Stimulated activated CD8-positive, alpha-beta memory T cell treated with anti-CD3 and anti-CD28 coated beads, Interleukin-7, amount 100 ng/mL, for 24 hours (primary cell): Measurements from ENCODE around the gene EFNA5.

ENCODE experiments used
- DNase-seq: peaks from one replicate; pipeline ENCODE4 v3.0.0-alpha.2; 2020; ENCODE audit warnings: low read depth

Gene EFNA5

DNA sequence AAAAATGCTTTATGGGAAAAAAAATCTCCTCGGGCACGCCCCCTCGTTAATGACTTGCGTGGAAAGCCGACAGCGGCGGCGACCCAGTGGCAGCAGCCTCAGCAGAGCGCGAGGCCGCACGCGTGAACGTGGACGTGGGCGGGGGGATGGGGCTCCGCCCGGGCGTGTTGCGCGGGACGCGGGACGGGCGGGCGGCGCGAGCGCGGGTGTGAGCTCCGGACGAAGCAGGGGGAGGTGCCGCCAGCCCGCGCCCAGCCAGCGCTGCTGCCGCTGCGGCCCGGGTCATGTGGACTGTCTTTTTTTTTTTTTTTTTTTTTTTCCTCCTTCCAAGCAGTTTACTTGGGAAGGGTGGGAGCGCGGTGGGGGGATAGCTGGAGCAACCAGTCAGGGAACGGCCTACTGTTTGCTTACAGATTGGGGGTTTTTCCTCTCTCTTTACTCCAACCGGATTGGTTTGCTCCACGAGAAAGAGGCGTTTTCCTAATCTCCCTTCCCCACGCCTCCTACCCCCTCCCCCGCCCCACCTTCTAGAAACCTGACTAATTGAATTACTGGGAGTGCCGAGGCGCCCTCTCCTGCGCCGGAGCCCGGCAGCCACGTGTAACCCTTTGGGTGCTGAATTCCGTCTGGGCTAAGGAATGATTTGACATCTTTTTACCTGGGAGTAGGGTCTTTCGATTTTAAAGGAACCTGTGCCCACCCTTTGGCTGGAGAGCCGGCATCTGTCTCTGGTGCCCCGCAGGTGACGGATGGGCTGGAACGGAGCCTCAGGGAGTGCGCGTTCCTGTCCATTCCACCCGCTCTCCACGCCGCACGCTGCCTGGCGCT lies 1.7 kb upstream of the EFNA5 start:
- no peak for DNase-seq

DNA sequence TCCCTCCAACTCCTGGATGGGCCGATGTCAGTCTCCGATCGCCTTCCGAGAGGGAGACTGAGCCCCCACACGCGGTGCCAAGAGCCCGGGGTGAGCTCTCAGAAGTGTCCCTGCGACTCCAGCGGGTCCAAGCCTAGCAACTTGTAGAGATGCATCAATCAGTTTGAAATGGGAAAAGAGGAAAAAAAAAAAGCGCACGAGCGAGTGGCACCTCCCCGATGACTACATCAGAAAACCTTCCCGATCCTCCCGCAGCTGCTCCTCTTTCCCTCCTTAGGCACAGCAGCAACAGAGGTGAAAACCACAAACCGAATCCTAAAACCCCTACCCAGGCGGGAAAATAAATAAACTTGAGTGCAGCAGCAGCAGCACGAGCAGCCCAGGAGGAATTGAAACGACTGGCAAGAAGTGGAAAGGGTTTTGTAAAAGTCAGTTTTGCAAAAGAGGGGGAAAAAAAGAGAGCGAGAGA lies 1.0 kb upstream of the EFNA5 start:
- no peak for DNase-seq

DNA sequence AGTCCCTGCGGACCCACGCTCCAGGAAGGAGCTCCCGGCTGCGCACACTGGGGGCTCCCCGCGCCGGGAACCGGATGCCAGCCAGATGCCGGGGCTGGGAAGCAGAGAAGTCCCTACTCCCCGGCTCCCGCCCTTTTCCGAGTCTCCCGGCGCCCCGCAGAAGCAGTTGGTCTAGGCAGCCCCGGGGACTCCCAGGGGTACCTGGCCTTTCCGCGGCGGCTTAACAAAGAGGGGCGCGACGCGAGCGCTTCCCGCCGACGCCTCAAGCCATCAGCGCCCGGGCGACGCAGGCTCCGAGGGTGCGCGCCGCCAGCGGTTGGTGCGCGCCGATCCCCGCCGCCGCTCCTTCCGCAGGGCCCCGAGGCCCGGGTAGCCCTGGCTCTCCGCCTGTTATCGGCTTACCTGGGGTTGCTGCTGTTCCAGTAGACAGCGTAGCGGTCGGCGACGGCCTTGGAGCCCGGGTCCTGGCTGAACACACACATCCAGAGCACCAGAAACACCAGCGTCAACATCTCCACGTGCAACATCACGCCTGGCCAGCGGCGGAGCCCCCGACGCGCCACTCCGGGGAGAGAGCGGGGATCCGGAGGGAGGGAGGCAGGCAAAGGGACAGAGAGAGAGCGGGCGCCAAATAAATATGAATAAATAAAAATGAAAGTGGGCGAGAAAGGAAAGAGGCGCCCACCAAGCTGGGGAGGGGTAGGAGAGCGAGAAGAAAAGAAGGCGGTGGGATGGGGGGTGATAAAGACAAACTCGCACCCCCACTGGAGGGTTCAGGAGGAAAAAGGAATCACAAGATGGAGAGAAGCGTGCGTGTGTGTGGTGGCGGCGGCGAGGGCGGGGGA lies 428 bp downstream of the EFNA5 start:
- DNase-seq = no peak

DNA sequence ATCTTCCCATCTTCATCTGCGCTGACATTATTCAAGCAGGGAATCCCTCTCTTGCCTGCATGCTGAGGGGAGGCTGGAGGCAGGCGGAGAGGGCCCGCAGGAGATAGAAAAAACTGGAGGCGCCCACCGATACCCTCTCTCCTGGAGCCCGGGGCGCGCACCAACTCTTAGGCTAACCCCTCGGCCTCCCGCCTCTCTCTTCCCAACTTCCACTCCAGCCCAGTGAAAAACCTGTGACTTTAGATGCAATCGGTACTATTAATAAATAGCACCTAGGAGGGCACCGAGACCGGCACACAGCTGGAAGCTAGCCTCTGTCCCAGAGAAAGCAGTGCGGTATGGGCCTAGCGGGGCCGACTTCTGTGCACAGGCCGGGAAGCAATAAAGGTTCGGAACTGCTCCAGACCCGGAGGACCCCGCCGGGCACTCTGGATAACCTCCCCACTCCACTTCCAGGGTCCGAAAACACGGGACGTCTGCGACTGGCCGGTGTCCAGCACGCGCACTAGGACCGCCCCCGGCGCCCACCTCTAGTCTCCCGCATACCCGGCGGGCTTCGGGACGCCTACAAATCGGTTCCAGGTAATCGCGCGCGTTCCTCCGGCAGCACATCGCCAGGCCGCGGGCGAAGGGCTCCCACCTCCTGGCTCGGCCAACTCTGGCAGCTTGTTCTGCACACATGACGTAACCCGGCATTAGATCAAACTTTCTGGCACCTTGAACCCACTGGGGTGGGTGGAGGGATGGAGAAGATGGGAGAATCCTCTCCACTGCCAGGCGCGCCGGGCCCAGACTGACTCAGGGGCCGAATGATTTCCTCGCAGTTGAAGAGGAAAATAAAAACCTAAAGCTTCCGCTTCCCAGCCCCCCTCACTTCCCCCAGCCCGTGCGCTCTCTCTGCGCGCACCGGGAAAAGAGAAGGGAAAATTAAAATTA lies 1.4 kb downstream of the EFNA5 start:
- DNase-seq = no peak

DNA sequence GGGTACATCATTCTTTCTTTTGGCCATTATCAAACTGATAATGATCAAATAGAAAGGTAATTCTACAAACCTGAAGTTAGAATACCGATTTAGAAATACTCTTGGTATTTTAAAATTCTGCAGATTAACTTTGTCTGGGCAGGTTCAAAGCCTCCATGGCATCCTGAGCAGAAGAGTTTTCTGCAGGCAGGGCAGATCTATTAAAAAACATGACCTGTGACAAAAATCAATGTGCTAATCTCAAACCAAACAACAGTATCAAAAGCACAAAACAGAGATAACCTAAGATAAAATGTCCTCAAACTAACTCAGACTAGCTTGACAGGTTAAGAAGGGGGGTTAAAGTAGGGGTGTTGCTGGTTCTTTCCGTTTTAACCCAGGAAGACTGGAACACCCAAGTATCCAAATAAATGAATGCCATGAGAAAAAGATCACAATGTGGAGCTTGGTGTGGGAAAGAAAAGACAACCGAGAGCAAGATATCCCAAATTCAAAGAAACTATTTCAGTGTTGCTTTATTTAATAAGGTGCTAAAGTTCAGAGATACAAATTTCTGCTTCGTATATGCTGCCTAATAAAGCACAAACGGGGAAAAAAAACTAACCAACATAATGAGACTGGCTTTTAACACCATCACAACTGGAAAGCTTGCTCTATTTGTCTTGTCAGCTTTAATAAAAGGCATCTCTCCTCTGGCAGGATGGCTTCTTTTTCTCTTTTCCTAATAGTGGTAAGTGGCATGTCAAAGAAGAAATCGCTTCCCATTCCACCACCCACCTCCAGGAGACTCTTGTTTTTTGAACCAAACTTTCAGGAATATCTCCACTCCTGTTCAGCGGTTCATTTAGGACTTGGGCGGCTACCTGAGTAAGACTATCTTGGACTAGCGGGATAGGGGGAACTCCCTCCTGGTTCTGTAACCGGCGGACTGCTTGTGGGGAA lies 2.3 kb downstream of the EFNA5 start:
- no peak for DNase-seq

DNA sequence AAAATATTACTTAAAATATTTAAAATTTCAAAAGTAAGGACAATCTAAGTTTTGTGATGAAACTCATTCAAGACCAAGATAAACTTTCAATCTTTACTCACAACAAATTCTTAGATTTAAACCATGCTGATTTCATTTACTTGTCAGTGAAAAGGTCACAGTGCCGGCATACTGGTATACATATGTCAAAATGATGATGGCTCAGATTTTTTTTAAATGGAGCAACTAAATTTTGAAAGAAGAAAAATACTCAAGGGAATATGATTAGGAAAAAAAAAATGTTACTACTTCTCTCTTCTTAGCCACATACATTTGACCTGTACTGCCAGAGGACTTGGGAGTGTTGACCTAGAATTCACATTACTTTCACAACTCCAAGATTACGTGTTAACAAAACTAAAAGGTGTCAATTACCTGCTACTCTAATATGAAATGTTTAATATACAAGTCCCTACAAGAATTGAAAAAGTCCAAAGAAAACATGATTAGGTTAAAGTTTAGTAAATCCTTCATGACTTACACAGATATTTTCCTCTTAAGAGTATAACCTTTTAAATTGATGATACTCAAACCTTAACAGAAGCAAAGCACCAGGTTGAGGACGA lies 4.6 kb downstream of the EFNA5 start:
- DNase-seq = no peak

DNA sequence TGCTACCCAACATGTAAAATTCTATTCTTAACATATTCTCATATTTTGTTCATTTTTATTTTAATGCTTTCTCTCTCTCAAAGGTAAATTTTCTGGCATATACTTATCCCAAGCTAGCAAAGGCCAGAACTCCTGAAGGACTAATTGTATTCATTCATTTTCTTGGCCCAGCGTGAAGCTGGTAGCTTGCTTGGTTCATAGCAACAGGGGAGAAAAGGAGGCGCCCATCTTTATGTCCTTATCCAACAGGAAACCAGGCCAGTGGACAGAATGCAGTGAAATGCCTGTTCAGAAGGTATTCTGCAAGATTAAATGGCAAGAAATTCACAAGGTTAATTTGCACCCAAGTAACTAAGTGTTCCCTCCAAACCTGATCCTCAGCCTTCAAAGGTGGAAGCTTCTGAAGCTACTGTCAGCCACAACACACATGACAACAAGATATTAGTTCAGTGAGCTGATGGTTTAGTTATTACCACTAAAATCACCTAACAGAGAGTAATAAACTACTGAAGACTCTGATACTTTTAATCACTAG lies 5.6 kb downstream of the EFNA5 start:
- no peak for DNase-seq

DNA sequence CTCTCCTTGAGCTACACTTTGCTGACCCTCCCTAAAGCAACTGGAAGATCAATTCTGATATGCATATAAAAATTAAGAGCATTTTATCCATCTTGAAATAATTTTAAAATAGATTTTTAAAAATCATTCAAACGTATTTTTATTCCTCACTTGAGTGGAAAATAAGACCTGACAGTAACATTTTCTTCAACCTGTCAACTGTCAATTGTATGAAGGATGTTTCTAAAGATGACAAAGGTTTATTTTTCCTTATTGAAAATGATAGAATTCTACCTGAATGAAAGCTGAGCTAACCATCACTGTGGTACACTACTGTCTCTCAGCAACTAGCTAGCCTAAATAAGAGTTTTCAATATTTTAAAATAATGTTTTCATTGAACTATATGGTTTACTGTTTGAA lies 7.0 kb downstream of the EFNA5 start:
- no peak for DNase-seq

DNA sequence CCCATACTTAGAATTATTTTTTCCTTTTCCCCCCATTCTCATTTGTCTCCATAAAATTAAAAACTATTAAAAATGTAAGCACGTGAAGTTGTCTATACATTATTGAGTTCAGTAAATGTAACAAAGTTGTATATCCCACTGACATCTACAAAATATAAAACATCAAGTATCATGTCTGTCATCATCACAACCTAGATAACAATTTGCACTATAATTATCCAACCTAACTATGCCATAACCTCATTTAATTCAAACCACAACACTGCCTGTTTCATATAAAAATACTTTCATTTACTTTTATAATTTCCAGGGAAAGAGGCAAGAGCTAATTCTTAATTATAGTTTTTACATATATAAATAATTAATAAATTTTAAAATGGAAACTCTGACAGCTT lies 9.1 kb downstream of the EFNA5 start:
- DNase-seq = no peak

DNA sequence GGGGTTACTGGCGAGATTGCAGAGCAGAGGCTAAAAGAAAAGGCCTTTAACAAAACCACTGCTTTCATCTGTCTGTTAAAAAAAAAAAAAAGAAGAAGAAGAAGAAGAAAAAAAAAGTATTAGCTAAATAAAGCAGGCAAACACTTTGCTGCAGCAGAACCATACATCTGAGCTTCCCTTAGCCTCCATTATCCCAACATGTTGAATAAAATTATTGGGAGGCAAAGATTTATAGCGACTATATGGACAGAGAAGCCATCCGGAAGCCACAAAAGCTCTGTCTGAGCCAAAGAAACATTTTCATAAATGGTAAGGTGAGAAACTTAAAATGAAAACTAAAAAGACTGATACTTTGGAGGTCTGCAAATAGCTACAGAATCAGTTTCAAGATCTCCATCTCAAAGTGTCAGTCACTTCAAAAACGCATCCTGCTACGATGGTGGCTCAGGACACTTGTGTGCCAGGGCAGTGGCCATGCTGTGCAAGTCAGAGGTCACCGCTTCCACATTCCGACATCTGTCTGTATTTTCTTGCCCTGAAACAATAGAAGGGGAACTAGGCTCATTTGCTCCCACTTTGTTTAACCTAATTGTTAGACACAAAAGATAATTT lies 9.6 kb downstream of the EFNA5 start:
- no peak for DNase-seq

DNA sequence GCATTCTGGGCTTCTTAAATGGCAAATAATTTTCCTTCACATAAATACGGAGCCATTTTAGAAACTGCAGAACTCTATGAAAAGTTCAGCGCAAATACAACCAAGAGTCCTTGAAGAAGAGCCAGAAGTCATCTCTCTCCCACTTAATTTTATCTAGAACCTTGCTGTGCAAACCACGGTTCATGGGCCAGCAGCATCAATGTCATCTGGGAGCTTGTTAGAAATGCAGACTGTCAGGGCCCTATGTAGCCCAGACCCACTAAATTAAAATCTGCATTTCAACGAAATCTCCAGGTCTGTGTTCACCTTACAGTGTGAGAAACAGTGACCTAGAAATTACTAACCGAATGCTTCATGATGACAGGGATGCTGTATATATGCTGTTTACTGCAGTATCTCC lies 12.2 kb downstream of the EFNA5 start:
- DNase-seq = no peak

DNA sequence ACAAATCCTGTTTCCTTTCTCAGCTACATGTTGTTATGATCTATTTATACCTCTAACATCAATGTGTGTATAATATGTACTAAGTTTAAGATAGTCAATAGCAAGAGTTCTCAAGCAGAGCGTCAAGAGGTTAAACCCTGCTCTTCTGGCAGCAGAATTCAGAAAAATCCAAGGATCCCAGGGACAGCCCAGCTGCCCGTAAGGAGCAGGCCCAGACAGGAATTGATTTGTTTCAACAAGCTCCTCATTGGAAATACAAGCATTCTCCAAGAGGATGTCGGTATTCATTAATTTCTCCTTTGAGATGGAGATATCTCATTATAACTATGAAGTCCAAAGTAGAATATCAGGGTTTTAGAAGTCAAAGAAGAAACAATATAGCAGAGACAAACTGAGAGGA lies 14.9 kb downstream of the EFNA5 start:
- no peak for DNase-seq

DNA sequence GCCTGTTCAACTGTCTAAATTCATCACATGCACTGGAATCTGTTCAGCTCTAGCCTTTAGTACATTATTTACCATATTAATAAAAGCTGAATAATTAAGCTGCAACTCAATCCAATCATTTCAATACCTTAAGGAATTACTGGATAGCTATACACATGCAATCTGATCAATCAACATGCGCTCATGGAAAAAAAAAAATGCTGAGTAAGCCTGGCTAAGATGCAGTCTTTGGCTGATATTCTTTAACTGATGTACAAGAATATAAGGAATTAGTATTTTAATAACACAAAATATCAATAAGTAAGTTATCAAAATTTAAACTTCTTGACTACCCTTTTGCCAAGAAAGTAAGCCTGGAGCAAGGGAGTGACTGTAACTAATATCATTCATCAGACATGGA lies 15.9 kb downstream of the EFNA5 start:
- no peak for DNase-seq

DNA sequence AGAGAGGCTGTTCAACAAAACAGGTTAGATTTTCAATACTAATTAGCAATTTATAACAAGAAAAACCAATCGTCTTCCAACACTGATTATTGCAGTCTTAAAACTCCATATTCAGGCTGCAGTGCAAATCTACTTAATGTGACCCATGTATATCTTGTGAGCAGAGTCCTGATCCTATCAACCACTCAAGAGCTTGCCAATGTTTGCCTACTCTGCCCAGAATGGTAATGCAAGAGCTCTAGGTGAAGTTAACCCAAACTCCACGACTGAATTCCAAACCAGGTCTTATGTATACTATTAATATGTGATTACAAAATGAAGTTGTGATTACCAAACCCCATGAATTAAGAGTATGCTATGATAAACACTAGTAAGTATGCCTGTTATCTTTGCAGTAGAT lies 17.1 kb downstream of the EFNA5 start:
- no peak for DNase-seq

DNA sequence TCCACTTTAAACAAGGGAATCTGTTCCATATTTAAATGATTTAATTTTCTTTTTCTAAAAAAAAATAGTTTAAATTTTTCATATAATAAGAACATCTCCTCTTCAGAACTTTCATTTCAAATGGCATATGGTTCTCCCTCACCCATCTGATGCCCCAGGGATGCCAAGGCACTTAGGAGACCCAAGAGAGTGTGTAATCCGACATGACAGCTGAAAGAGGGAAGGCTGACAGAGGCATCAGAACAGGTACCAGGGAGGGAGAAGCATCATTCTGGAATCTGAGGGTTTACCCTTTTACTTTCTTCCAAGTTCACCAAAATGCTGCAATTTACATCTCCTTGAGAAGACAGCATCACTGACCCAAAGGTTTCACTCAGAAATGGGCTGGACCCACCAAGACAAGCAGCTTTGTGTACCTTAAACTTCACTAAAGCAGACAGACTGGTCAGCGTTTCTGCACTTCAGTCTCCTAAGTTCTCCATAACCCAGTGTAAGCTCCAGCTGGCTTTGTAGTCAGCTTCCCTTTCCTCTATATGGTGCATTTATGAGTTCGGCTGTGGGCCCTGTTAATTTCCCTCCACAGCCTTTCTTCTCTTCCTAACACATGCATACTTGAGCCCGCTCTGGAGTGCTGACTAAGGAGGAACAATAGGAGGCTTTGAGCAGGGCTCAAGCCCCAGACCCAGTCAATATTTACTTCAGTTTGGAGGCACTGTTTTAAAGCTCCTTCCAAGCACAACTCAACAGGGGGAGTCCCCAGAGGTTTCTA lies 17.7 kb downstream of the EFNA5 start:
- DNase-seq = no peak

DNA sequence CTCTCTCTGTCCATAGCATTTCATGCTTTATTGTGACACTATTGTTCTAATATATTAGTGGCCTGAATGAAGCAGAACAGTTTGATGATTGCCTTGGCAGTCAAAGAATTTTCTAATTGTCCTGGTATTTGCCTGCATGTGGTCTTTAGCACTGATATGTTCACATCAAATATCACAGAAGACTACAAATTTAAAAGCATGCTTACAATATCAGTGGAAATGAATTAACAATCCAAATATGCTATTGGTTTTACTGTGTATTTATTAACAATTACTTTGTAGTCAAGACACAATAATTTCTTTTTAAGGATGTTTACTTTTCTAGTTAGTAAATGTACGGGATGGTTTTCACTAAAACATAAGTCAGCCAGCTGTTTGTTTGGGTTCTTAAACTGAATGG lies 18.3 kb downstream of the EFNA5 start:
- DNase-seq = no peak

DNA sequence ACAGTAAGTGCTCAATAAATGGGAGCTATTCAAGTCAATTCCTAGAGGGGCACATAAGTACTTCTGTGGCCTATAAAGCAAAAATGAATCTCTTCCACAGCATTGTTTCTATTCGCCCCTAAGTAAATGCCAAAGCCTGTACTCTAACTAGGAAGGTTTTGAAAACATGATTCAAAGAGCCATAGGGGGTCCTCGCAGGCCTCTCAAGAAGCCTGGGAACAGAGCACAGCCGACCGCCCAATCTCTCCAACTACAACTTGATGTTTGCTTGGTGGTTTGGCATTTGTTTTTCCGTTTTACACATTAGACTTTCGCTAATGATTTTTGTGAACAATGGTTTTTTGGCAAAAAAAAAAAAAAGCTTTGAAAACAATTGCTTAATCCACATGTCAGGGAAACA lies 19.4 kb downstream of the EFNA5 start:
- DNase-seq = no peak

DNA sequence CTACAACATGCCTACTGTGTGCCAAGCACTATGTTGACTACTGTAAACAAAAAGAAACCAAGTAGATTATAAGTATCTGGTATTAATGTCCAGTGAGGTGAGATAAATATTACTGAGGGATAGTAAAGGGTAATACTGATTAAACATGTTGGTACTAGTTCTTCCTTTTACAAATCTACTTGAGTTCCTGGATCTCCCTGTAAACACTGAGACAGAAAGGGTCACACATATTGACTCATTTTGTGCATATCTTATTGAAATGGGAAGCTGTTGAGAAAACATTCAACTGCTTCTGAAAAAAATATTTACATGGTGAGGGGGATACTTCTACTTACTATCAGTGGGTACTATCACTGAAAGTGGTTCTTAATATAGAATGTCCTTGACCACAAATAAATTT lies 24.3 kb downstream of the EFNA5 start:
- DNase-seq = no peak

DNA sequence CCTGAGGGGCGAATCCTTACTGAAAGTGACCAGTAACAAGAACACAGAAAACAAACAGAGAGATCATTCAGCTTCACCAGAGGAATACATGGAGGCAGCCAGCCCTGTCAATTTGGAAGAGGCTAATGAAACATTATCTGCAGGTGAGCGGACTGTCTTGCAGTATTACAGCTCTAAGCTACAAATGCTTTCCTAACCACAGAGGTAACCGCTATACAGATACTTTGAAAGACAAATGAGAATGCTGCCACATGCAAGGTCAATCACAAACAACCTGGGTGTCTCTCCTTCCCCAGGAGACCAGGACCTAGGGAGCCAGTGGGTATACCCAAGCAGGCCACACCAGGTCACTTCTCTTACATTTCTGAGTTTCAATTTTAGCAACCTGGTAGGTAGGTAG lies 30.2 kb downstream of the EFNA5 start:
- no peak for DNase-seq
